HG03280 (cell line): ENCODE measurements around the gene CDC34.
A peak's percentile ranks its signal among the peaks of the same experiment; 100 is the strongest.

ENCODE experiments used
- ATAC-seq: cut with Tn5 transposase; IDR thresholded peaks from one replicate; pipeline ENCODE4 v1.9.1; 2021; ENCODE audit warnings: mild to moderate bottlenecking, moderate library complexity; ENCODE audit not compliant: unreplicated experiment

The CDC34 gene

GRCh38 chr19:531753-532560 lies at the start of gene CDC34:
TSS of gene CDC34 (plus strand) at chr19:531760. CDS start at chr19:531932, 172 bp downstream.
- peak; percentile 10 for ATAC-seq

GRCh38 chr19:482186-483041 lies 49.1 kb upstream of the CDC34 start:
- ATAC-seq = no peak

DNA sequence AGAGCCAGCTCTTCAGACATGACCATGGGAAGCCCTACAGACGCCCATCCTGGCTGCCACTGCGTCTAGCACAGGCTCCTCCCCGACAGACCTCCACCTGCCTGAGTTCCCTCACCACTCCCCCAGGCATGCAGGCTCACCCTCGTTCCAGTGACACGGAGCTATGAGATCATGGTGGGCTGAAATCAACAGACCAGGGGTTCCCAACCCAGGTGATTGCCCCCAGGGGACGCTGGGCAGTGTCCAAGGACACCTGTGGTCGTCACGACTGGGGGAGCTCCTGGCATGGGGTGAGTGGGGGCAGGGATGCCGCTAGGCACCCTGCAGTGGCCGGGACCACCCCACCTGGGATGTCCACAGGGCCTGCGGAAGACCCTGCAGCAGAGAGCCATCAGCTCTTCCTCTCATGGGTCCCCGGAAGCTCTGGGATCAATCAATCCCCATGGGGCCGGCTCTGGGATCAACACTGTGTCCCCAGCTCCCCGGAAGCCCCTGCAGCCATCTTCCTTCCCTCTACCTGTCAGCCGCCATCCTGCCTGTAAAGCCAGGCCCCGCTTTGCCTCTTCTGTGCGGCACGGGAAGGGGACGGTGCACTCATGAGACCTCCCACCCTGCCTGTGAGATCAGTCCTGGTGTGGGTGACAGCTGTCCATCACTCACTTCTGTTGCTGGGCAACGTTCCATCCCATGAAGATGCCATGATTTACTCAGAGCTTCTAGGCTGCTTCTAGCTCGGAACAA lies 48.1 kb upstream of the CDC34 start:
- ATAC-seq = no peak

- no peak for ATAC-seq
These were observed 47.1 kb upstream of the CDC34 start for GRCh38 chr19:484494-484893.

DNA sequence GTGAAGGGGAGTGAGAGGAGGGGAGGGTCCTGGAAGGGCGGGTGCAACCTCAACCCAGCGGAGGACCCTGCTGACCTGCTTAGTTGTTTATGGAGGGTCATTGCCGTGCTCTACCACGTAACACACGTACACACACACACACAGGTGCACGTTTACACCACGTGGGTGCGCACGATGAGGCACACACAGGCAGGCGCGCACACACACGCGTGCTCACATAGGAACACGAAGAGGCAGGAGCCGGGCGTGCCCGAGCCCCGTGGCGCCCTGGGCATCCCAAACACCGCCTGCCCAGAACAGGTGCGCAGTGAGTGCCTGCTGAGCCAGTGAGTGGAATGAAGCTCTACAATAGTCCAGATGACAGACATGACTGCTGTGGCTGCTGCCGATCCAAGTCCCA lies 46.5 kb upstream of the CDC34 start:
- no peak for ATAC-seq

DNA sequence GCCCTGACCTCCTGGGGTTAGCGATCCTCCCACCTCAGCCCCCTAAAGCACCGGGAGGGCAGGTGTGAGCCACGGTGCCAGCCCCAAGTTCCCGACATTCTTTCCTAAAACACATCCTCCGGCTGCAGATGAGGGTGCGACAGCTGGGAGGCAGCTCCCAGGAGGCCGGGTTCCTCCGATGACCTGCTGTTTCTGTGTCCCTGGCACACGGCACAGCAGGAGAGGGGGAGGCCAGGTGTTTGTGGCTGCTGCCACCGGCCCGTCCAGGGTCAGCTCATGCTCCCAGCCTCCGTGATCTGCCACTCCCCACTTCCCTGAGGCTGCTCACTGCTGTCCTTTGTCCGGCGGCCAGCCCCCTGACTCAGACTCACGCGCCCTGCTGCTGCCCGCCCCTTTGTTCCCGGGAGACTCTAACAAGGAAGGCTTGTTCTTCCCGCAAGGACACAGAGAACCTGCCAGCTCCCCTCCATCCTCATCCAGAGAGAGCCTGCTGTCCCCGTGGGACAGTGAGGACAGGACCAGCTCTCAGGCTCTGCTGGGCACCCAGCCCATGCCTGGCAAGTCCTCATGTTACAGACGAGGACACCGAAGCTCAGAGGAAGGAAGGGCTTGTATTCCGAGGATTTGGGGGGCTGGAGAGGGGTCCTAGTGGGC lies 45.9 kb upstream of the CDC34 start:
- ATAC-seq = no peak

- ATAC-seq = peak; percentile 83
These were observed 42.8 kb upstream of the CDC34 start for GRCh38 chr19:488505-489417.

GRCh38 chr19:489418-490196 lies 42.0 kb upstream of the CDC34 start:
- ATAC-seq = no peak

DNA sequence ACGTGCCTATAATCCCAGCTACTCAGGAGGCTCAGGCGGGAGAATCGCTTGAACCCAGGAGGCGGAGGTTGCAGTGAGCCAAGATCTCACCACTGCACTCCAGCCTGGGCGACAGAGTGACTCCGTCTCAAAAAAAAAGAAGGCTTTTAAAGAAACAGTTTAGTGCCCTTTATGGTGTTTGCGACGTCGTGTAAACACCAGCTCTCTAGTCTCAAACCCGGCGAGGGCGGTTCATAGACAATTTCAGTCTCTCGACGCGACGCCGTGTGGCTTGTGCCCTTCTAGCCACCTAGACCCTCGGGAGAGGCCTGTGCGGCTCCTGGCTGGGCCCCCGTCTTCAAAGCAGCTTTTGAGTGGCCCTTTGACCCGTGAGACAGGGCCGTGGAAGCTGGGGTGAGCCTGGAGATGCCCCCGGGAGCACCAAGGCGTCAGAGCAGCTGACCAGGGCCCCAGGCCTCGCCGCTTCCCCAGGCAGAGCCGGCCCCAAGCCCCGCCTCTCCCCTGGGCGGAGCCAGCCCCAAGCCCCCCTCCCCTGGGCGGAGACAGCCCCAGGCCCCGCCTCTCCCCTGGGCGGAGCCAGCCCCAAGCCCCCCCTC lies 40.3 kb upstream of the CDC34 start:
- ATAC-seq = no peak

GRCh38 chr19:492091-492531 lies 39.4 kb upstream of the CDC34 start:
- no peak for ATAC-seq

DNA sequence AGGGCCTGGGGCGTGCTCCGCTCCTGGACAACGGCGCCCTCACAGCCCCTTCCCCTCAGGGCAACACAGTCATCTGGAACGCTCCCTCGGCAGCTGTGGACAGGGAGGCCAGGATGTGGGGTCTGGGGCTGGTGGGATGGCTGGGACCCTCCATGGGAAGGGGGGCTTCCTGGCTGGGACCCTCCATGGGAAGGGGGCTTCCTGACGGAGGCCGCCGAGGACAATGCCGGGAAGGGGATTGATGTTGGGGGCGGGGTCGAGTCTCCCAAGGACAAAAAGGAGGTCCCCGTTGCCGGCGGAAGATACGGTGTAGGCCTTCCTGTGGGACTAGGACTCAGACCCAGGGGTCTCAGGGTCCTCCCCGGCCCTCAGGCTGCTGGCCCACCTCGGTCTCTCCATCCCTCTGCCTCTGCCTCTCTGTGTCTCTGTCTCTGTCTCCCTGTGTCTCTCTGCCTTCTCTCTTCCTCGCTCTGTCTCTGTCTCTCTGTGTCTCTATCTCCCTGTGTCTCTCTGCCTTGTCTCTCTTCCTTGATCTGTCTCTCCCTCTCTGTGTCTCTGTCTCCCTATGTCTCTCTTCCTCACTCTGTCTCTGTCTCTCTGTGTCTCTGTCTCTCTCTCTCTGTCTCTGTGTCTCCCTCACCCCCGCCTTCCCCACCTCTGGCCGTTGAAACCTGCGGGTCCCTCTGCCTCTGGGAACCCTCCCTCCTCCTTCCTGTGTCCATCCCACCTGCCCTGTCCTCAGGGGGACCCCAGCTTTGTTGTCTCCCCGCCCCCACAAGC lies 38.0 kb upstream of the CDC34 start:
- ATAC-seq = no peak

DNA sequence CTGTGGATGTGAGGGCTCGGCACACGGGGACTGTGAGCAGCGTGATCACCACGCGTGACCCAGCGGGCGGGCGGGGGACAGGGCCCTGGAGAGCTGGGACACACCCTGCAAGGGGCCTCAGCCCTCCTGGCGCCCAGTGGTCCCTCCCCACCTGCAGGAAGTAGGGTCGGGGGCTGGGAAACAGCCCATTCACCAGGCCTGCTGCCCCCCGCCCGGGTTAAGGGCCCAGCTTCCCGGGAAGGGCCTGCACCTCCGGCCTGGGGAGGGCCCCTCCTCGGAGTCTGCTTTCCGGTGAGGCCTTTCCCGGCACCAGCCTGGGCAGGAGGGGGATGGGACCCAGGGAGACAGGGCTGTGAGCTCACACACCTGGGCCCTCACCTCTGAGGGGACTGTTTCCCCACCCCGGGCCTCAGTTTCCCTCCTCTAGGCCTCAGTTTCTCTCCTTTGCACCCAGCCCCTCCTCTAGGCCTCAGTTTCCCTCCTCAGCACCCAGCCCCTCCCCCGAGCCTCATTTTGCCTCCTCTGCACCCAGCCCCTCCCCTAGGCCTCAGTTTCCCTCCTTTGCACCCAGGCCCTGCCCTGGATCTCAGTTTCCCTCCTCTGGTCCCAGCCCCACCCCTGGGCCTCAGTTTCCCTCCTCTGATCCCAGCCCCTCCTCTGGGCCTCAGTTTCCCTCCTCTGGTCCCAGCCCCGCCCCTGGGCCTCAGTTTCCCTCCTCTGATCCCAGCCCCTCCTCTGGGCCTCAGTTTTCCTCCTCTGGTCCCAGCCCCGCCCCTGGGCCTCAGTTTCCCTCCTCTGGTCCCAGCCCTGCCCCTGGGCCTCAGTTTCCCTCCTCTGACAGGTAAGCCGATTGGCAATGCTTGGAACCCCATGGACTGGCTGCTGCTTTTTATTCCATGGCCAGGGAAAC lies 37.1 kb upstream of the CDC34 start:
- no peak for ATAC-seq

GRCh38 chr19:495081-495401 lies 36.5 kb upstream of the CDC34 start:
- no peak for ATAC-seq

GRCh38 chr19:495402-496111 lies 36.0 kb upstream of the CDC34 start:
- no peak for ATAC-seq

GRCh38 chr19:496112-496665 lies 35.4 kb upstream of the CDC34 start, which contains the start of gene MADCAM1:
TSS of gene MADCAM1 (plus strand) at chr19:496486. CDS start at chr19:496500, 14 bp downstream.
- ATAC-seq = no peak

- no peak for ATAC-seq
These were observed 34.6 kb upstream of the CDC34 start for GRCh38 chr19:496986-497385.
